CD4-positive, alpha-beta T cell (primary cell): ENCODE measurements around the gene WDR5. TPM values are rescaled to one million over a fixed set of nuclear protein-coding genes. Genes with fewer than 3 reads are reported as not detected.
A peak's percentile ranks its signal among the peaks of the same experiment; 100 is the strongest.

Source experiments
- ATAC-seq: fragments of 200-7000 bp; cut with Tn5 transposase; one replicate; pipeline ENCODE4 v1.10.0; 2022; ENCODE audit warnings: mild to moderate bottlenecking; ENCODE audit not compliant: poor library complexity
- CTCF ChIA-PET: fragments of 350-600 bp; sonication (Branson Sonifier 250); formaldehyde crosslinking; loops from one replicate; lab custom pipeline; 2021; ENCODE audit warnings: antibody characterized with exemption, inconsistent platforms; lab: Charles Lee
- POLR2A ChIA-PET: fragments of 350-600 bp; sonication (Branson Sonifier 250); formaldehyde crosslinking; loops from one replicate; lab custom pipeline; 2021; ENCODE audit warnings: antibody characterized with exemption, inconsistent platforms; lab: Charles Lee
- DNase-seq, 14 experiments: peaks; one replicate each; pipeline ENCODE4 v3.0.0-alpha.2; 2013 to 2020; ENCODE audit warnings: mixed read lengths in 2 of 14
- H3K27ac ChIP-seq, 2 donors: one replicate each; pipeline versions ENCODE4 v1.5.1 to v1.7.0; 2013; ENCODE audit warnings: low read length in 2 of 2, low read depth in 1 of 2, mild to moderate bottlenecking in 1 of 2
- H3K27me3 ChIP-seq, 2 experiments: 1 replicate in 1 of 2; 2 replicates in 1 of 2; pipeline versions ENCODE4 v1.6.1 to v1.7.0; 2013; ENCODE audit warnings: low read length in 2 of 2, control low read depth in 1 of 2, mild to moderate bottlenecking in 1 of 2, moderate library complexity in 1 of 2; ENCODE audit not compliant: insufficient read depth in 2 of 2, control insufficient read depth in 1 of 2
- H3K36me3 ChIP-seq: one replicate; pipeline ENCODE4 v1.6.1; 2013; ENCODE audit warnings: low read length, control low read depth; ENCODE audit not compliant: insufficient read depth
- H3K4me1 ChIP-seq: one replicate; pipeline ENCODE4 v1.6.1; 2013; ENCODE audit warnings: low read length, control low read depth; ENCODE audit not compliant: insufficient read depth
- H3K4me3 ChIP-seq: one replicate; pipeline ENCODE4 v1.5.1; 2013; ENCODE audit warnings: mild to moderate bottlenecking, low read length, moderate library complexity
- H3K9me3 ChIP-seq, 2 experiments: 1 replicate in 1 of 2; 2 replicates in 1 of 2; pipeline versions ENCODE4 v1.6.1 to v1.7.0; 2013; ENCODE audit warnings: low read length in 2 of 2, mild to moderate bottlenecking in 2 of 2, control low read depth in 1 of 2, moderate library complexity in 1 of 2; ENCODE audit not compliant: control insufficient read depth in 1 of 2, insufficient read depth in 1 of 2
- H3K27ac Mint-ChIP-seq: one replicate; pipeline ENCODE4 v1.8.0; 2020; ENCODE audit warnings: mixed read lengths
- H3K27me3 Mint-ChIP-seq: one replicate; pipeline ENCODE4 v1.8.0; 2021; ENCODE audit warnings: mixed read lengths
- H3K36me3 Mint-ChIP-seq: one replicate; pipeline ENCODE4 v1.8.0; 2021; ENCODE audit warnings: low read depth, mixed read lengths
- H3K4me1 Mint-ChIP-seq: one replicate; pipeline ENCODE4 v1.8.0; 2021; ENCODE audit warnings: low read depth, mixed read lengths
- H3K4me3 Mint-ChIP-seq: one replicate; pipeline ENCODE4 v1.8.0; 2020; ENCODE audit warnings: mild to moderate bottlenecking, mixed read lengths
- H3K9me3 Mint-ChIP-seq: one replicate; pipeline ENCODE4 v1.8.0; 2020; ENCODE audit warnings: mixed read lengths
- CTCF ChIP-seq: fragments of 200-600 bp; IDR thresholded peaks from one replicate; pipeline ENCODE4 v1.8.0; 2022; ENCODE audit warnings: antibody characterized with exemption, mild to moderate bottlenecking
- intact Hi-C, 2 experiments: fragments of 100-400 bp; cut with DNase I in 1 of 2; cut with micrococcal nuclease in 1 of 2; formaldehyde crosslinking; loops; one replicate each; pipeline versions ENCODE4 v1.15.1 to v1.9.0; 2023 to 2025; cut with DNase I, micrococcal nuclease
- total RNA-seq, 174 experiments: library from RNA in 2 of 174; stranded (reverse) in 2 of 174; gene quantifications; one replicate each; pipeline ENCODE4 v1.2.3 and lab custom pipeline; 2021 to 2026

Gene WDR5
- total RNA-seq, 2 experiments from 2014 or later: 14.9 to 16.9 TPM

DNA sequence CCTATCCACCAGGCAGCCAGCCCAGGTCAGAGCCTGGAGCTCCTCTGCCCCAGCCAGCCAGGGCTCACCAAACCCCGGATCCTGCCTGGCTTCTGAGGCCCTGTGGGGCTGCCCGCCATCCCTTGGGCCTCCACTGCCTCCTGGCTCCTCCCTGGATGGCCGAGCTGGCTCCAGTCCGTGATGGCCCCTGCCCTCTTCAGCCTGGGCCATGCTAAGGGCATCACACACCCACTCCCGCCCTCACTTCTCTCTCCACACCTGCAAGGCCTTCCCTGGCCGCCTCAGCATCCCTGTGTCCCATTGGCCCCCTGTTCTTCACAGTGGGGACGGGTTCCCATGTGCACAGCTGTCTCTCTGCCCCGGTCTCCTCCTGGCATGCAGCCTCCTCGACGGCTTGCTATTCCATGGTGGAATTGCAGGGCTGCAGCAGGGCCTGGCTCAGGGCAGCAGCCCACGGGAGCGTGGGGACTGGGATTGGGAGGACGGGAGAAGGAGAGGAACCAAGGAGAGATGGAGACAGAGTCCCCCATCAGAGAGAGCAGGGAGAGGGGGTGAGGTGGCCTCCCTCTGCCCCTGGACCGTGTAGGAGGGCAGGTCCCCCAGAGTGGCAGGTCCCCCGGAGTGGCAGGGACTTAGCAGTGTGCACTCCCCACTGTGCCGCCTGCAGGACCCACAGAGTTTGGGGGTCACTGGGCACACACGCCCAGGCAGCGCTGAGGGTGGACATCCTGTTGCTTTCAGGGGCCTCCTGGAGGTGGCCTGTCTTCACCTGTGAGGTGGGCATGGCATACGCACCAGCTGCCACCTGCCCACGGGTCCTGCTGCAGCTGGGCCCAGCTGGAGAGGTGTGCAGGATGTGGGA, 45.1 kb downstream of the WDR5 start:
- DNase-seq (peak in 1 of 14 experiments; percentile 8), ATAC-seq (no peak)
- no peak overlapping the region for H3K27ac Mint-ChIP-seq
- H3K4me3 Mint-ChIP-seq: no peak overlapping the region
- peaks cover 25% of the 10 kb centered on the region for H3K4me1 ChIP-seq
- no peak overlapping the region for H3K27ac ChIP-seq
- CTCF ChIA-PET: no interaction called here
- peaks cover 5 to 9% of the 10 kb centered on the region in 2 experiments for H3K27me3 ChIP-seq
- no peak for TF ChIP-seq CTCF
- H3K9me3 ChIP-seq: no peaks in the 10 kb centered on the region
- POLR2A ChIA-PET: no interaction called here
- no peaks in the 10 kb centered on the region for H3K27me3 Mint-ChIP-seq
- peaks cover 23% of the 10 kb centered on the region for H3K4me1 Mint-ChIP-seq
- no peak overlapping the region for H3K4me3 ChIP-seq
- no peaks in the 10 kb centered on the region for H3K36me3 ChIP-seq
- H3K9me3 Mint-ChIP-seq: no peaks in the 10 kb centered on the region
- intact Hi-C loops: no loop called here
- H3K36me3 Mint-ChIP-seq: no peaks in the 10 kb centered on the region

DNA sequence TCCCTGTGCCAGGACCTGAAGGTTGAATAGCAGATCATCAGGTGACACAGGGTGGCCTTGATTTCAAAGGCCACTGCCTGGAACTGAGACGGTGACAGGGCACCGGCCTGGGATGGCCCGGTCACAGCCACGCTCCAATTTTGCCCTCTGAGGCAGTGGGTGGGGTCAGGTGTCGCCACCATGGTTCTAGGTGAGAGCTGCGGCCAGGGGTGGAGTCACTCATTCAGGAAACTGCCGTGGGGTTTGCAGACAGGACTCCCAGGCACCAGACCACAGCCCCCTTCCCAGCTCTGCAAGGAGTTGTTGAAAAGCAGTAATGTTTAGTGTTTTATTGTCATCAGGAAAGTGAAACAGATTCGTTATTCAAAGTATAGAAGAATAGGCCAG, 45.8 kb downstream of the WDR5 start:
- H3K27ac ChIP-seq: no peak overlapping the region
- intact Hi-C loops: no loop called here
- Mint-ChIP-seq H3K27me3 (no peaks in the 10 kb centered on the region), H3K9me3 (no peaks in the 10 kb centered on the region), H3K4me3 (no peak overlapping the region), H3K36me3 (no peaks in the 10 kb centered on the region), H3K27ac (peak overlapping the region; percentile 50), H3K4me1 (peaks cover 29% of the 10 kb centered on the region)
- H3K9me3 ChIP-seq: no peaks in the 10 kb centered on the region
- H3K36me3 ChIP-seq: no peaks in the 10 kb centered on the region
- H3K4me3 ChIP-seq: no peak overlapping the region
- POLR2A ChIA-PET: no interaction called here
- ATAC-seq (no peak), DNase-seq (peak in 3 of 14 experiments; percentile 14 to 40 (median 31))
- H3K4me1 ChIP-seq: peaks cover 25% of the 10 kb centered on the region
- peaks cover 5 to 9% of the 10 kb centered on the region in 2 experiments for H3K27me3 ChIP-seq
- CTCF ChIA-PET: no interaction called here
- TF ChIP-seq CTCF: no peak

DNA sequence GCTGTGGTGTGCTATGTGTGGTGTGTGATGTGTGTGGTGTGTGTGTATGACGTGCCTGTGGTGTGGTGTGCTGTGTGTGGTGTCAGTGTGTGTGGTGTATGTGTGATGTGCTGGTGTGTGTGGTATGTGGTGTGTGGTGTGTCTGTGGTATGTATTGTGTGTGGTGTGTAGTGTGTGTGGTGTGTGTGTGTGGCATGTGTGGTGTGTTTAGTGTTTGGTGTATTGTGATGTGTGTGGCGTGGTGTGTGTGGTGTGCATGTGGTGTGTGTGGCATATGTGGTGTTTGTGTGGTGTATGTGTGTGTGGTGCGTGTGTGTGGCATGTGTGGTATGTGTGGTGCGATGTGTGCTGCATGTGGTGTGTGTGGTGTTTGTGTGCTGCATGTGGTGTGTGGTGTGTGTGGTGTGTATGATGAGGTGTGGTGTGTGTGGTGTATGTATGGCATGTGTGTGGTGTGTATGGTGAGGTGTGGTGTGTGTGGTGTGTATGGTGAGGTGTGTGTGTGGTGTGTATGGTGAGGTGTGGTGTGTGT, 46.7 kb downstream of the WDR5 start:
- DNase-seq (peak in 1 of 14 experiments; percentile 34), ATAC-seq (no peak)
- Mint-ChIP-seq H3K36me3 (no peaks in the 10 kb centered on the region), H3K4me1 (peaks cover 29% of the 10 kb centered on the region), H3K27ac (peak overlapping the region; percentile 50), H3K4me3 (no peak overlapping the region), H3K27me3 (no peaks in the 10 kb centered on the region), H3K9me3 (no peaks in the 10 kb centered on the region)
- POLR2A ChIA-PET: no interaction called here
- intact Hi-C loops: no loop called here
- Histone ChIP-seq H3K4me3 (no peak overlapping the region), H3K4me1 (peaks cover 25% of the 10 kb centered on the region), H3K27me3 (peaks cover 5 to 6% of the 10 kb centered on the region in 2 experiments), H3K36me3 (no peaks in the 10 kb centered on the region), H3K9me3 (no peaks in the 10 kb centered on the region), H3K27ac (no peak overlapping the region)
- CTCF ChIA-PET: no interaction called here
- no peak for TF ChIP-seq CTCF
